Transverse colon (tissue), 3 donors: ENCODE measurements around the gene FLG2.

Experiments
- POLR2A ChIP-seq: fragments of 450-650 bp; IDR thresholded peaks from one replicate; pipeline ENCODE4 v1.6.1; 2016; ENCODE audit warnings: antibody characterized with exemption, mild to moderate bottlenecking, moderate library complexity
- POLR2AphosphoS5 ChIP-seq, 3 donors: sonication (generic); formaldehyde crosslinking; IDR thresholded peaks; one replicate each; pipeline ENCODE4 v1.6.1; 2016; ENCODE audit warnings: antibody characterized with exemption in 3 of 3

- no peak for TF ChIP-seq POLR2A
- TF ChIP-seq POLR2AphosphoS5 (IDR thresholded peaks at IDR 0.05): no peak
These were observed 15.4 kb downstream of the FLG2 start for GRCh38 chr1:152344438-152344837.
